ENCODE results near the gene FLYWCH2. TPM values are rescaled to one million over a fixed set of nuclear protein-coding genes. Genes with fewer than 3 reads are reported as not detected.

Gene FLYWCH2
- total and polyA plus RNA-seq, 9 of the 15 experiments (the other 6 are each of a cell fraction or from before 2014, with no cell fraction given): 0.70 to 55.5 (median 7.6) TPM

GRCh38 chr16:2835638-2836493 is 47.1 kb upstream of the FLYWCH2 start (continued):
- no peak for TF ChIP-seq PHF8 (IDR thresholded peaks at IDR 0.05; ENCODE audit: borderline replicate concordance, low read length)
- TF ChIP-seq MGA (IDR thresholded peaks at IDR 0.05): no peak
- TF ChIP-seq ZNF408 (CRISPR knock-in tag; IDR thresholded peaks at IDR 0.05; ENCODE audit: low read depth): no peak
- no peak for TF ChIP-seq STAT5A (IDR thresholded peaks at IDR 0.05; ENCODE audit: borderline replicate concordance, low read length)
- peak; percentile 34; the same call in 1 of the 2 replicates for TF ChIP-seq TCF3 (CRISPR knock-in tag; IDR thresholded peaks at IDR 0.05)
- no peak for TF ChIP-seq XRCC4 (IDR thresholded peaks at IDR 0.05; ENCODE audit: extremely low read depth, insufficient read depth, insufficient read length)
- no peak for TF ChIP-seq ZNF23 (CRISPR knock-in tag; IDR thresholded peaks at IDR 0.05)
- no peak for TF ChIP-seq SRSF1 (IDR thresholded peaks at IDR 0.05; ENCODE audit: low read depth, low read length)
- no peak for TF ChIP-seq ZC3H8 (IDR thresholded peaks at IDR 0.05)
- no peak for TF ChIP-seq PHF21A (IDR thresholded peaks at IDR 0.05; ENCODE audit: borderline replicate concordance, low read depth)
- peak; percentile 61 for TF ChIP-seq CTBP1 (IDR thresholded peaks at IDR 0.05; ENCODE audit: borderline replicate concordance)
- TF ChIP-seq ZNF444 (CRISPR knock-in tag; IDR thresholded peaks at IDR 0.05): no peak
- TF ChIP-seq GATAD2A (IDR thresholded peaks at IDR 0.05): no peak
- no peak for TF ChIP-seq PKNOX1 (IDR thresholded peaks at IDR 0.05)
